ENCODE results near the gene LPP.
A peak's percentile ranks its signal among the peaks of the same experiment; 100 is the strongest.

The LPP gene

GRCh38 chr3:188533612-188534357 lies 379.8 kb downstream of the LPP start:
- DNase-seq, result no peak

DNA sequence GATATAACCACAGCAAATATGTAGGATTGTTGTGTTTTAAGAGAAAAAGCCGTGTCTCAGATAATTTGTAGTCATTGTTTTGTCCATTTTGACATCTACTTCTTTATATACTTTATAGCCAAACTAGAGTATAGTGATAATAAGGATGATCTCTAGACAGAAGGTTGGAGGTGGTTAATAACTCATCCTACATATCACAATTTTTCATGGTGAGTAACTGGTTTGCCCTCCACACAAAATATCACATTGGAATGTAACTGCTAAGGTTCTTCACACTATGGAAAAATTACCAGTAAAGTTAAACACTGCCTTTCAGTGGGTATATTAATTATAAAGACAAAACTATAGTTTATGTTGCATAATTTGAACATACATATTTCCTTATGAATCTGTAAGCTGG lies 380.7 kb downstream of the LPP start:
- DNase-seq, result no peak

DNA sequence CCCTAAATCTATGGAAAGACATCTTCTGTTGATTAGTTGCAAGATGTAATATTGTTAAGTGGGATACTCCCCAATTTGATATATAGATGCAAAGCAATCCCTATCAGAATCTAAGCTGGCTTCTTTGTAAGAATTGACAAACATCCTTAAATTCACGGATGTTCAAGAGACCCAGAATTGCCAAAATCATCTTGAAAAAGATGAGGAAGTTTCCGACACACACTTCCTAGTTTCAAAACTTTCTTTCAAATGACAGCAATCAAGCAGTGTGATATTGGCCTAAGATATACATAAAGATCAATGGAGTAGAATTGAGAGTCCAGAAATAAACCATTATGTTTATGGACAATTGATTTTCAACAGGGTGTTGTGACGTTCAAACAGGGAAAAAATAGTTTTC lies 383.6 kb downstream of the LPP start:
- DNase-seq, result no peak

DNA sequence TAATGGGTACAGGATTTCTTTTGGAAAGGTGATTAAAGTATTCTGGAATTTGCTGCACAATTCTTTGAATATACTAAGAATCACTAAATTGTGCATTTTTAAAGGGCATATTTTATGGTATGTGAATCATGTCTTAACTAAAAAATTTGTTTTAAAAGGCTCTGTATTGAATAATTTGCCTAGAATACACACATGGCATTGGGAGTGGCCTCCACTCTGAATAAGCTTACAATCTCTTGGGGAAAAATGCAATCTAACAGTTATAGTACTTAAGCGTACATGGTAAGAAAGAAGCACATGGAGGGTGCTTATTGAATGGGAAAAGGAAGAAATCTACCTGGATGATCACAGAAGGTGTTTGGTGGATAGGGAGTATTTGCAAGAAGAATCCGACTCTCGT lies 385.1 kb downstream of the LPP start:
- DNase-seq, result no peak

- DNase-seq, result no peak
Measured at GRCh38 chr3:188539631-188540194, 385.8 kb downstream of the LPP start.

- no peak for DNase-seq
Measured at GRCh38 chr3:188542196-188542595, 388.2 kb downstream of the LPP start.

DNA sequence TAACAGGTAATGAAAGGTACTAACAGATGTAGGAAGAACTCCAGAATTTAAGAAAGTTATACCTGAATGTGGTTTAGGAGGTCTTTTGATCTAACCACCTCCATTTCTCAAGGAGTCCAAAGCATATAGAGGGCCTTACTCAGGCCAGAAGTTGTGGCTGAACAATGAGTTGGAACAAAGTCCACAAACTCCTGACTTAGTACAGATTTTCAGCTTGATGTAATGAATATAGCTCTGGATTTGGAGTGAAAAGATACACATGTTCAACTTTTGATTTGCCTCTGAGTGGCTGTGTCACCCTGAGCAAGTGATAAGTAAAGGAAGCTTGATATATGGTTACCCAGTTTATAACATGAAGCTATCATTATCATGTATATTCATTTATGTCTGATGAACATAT lies 390.1 kb downstream of the LPP start:
- no peak for DNase-seq

DNA sequence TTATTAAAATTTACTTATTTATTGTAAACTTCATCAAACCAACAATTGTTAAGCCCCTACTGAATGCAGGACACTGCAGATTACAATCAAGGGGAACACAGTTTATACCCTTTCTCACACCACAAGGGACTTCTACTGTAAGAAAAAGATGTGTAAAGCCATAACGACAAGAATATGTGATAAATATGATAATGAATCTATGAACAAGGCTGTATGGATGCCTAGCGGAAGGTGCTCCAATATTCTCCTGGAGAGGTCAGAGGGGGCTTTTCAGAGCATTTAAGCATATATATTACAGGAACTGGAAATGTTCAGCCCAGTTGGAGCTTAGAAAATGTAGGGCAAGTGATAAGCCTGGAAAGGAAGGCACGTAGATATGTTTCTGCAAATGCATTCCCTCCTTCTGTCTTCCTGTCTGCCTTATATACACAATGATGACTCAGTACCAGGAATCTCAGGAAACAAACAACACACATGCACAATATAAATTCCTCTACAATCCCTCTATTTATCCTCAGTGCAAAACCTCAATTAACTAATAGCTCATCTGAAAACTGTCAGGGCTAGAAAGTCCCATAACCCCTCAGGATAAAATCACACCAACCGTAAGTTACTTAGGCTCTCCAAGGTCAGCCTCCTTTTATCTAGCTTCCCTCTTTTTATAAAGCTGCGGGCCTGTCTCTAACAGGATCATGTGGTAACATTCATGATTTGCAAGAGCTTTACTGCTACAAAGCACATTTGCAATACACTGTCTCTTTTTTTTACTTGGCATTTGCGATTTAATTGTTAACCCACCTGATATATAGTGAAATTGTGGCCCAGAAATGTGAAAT lies 393.1 kb downstream of the LPP start:
- no peak for DNase-seq

DNA sequence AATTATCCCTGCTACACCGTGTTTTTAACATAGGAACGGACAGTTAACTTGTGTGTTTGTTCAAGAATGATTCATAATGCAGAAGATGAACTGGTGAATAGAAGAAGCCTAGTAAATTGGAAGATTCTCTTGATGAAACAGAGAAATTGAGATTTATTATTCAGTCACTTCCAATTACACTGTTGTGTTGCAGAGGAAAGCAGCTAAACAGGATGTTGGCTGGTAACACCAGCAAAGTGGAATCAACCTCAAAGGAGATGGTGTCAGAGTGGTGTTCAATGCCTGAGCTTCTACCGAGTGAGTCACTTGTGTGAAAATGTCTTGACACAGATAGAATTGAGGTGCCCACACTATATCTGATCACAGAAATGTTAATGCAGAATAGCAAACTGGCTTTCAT lies 399.6 kb downstream of the LPP start:
- DNase-seq, result no peak

DNA sequence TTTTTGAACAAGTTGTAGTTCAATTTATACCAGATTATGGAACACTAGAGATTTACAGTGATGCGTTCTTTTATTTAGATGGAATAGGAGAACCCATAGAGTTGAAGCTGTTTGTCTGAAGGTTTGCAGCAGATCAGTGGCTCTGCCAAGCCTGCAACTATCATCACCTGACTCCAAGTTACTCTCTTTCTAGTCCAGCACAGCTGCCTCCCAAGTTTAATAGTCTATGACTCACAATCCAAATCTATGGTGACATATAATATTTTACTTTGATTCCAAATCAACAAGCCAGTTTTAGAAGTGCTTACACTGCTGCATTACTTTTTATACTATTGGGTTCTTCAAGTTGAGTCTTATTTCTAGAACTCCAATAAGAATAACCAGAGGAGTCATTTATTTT lies 400.4 kb downstream of the LPP start:
- DNase-seq, result no peak

DNA sequence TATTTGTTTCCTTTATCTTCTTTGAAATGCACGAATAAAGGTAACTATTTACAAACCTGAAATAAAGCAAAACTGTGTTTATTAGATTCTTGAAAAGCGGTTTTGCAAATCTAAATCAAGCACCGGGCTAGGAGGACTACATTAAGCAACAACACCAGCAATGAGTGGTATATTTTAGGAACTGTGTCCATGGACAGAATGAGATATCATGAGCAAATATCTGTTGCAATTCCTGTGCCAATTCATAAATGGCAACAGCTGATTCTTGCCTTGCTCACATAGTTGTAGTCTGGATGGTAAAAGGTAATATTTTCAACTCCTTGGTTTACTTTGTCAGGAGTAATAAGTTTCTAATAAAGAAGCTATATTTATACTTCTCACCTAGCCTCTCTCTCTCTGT lies 403.3 kb downstream of the LPP start:
- no peak for DNase-seq

DNA sequence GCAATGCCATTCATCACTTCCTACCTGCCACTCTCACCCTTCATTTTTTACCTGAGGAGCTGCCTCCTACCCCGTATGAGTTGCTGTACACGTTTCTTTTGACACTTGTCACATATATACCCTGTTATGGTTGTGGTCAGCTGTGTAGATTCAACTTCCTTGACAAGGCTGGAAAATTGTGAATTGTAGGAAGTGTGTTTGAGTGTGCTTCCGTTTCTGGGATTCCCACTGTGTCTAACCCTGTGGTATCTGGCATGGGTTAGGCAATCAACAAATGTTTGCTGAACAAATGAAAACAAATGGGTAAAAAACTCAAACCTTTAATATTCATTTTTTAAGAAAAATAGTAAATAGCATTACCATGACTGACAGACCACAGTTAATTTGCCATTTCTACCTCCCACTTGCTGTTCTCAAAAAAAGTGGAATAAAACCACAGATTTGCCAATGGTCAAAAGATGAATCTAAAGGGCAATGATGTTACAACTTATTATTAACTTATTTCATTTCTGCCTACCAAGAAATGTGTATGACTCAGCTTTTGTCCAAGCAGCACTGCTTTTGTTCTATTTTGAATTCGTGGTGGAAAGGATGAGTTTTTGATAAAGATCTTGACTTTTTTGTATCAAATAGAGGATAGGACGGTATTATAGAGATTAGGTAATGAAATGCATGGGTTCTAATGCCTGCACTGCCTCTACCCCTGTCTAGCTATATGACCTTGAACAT lies 404.6 kb downstream of the LPP start:
- DNase-seq, result no peak

GRCh38 chr3:188559072-188559429 lies 405.1 kb downstream of the LPP start:
- no peak for DNase-seq

DNA sequence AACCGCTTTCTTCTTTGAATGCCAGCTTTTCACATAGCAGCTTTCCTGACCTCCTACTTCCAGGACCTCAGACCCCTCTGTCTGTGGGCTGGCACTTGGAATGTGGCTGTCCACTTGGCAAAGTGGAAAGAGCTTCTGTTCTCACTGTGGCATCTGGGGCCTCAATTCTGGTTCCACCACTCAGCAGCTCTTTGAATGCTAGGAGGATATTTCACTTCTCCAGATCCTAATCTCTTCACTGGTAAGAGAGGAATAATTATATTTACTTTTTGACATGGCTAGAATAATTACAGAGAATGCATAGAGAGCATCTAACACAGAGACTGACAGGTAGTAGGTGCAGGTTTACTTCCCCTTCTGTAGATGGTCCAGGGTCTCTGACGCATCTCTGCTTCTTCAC lies 405.9 kb downstream of the LPP start:
- DNase-seq, result no peak

- DNase-seq, result no peak
Measured at GRCh38 chr3:188562144-188562543, 408.2 kb downstream of the LPP start.

GRCh38 chr3:188567478-188568195 lies 413.7 kb downstream of the LPP start:
- no peak for DNase-seq

- DNase-seq, result no peak
Measured at GRCh38 chr3:188568736-188569135, 414.8 kb downstream of the LPP start.

GRCh38 chr3:188571531-188572095 lies 417.7 kb downstream of the LPP start:
- peak; percentile 21 for DNase-seq

GRCh38 chr3:188573291-188573940 lies 419.5 kb downstream of the LPP start:
- DNase-seq, result no peak

- DNase-seq, result no peak
Measured at GRCh38 chr3:188573956-188574355, 420.0 kb downstream of the LPP start.

- peak; percentile 53 for DNase-seq
Measured at GRCh38 chr3:188574885-188575284, 420.9 kb downstream of the LPP start.

DNA sequence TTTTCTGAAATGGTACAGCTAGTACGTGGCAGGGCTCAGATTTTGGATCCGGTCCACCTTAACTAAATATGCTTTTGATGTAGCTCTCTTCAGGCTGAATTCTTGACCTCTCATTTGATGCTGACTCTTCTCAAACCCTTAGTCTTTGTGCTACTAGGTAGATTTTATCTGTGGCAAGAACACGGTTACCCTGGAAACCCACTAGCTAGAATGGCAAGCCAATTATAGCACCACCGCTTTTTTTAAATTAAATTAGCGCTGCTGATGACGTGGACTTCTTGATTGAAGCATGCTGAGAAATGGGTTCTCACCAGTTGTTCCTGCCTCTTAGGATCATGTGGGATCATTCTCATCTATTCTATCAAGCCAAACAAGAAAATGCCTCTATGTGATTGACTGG lies 421.5 kb downstream of the LPP start:
- no peak for DNase-seq
